GM12878 (cell line): ENCODE measurements around the gene CIAO2A.

Source experiments
- CHD2 ChIP-seq: IDR thresholded peaks from 2 replicates; pipeline ENCODE4 v1.6.1; 2011; ENCODE audit warnings: low read depth, low read length, improper control_type of control experiment, borderline replicate concordance
- CHD4 ChIP-seq: fragments of 200-600 bp; sonication (generic); IDR thresholded peaks from 2 replicates; pipeline ENCODE4 v1.6.1; 2016; ENCODE audit warnings: mild to moderate bottlenecking
- CTCF ChIP-seq, 3 experiments: IDR thresholded peaks in 2 of 3; conservative IDR thresholded peaks in 1 of 3; 2 replicates each; pipeline ENCODE4 v1.5.1; 2011; ENCODE audit warnings: low read depth in 3 of 3, low read length in 3 of 3, mild to moderate bottlenecking in 3 of 3, control low read depth in 2 of 3, moderate library complexity in 2 of 3, inconsistent platforms in 1 of 3, mixed read lengths in 1 of 3; ENCODE audit not compliant: control insufficient read depth in 2 of 3, insufficient read depth in 1 of 3; ENCODE audit errors: extremely low read depth in 1 of 3
- IRF3 ChIP-seq: fragments of 450-650 bp; IDR thresholded peaks from 2 replicates; pipeline ENCODE4 v1.6.1; 2014; ENCODE audit warnings: mild to moderate bottlenecking
- MTA3 ChIP-seq: IDR thresholded peaks from 2 replicates; pipeline ENCODE4 v1.6.1; 2012; ENCODE audit warnings: low read length, inconsistent platforms, borderline replicate concordance
- ZBTB40 ChIP-seq: fragments of 450-650 bp; IDR thresholded peaks from 2 replicates; pipeline ENCODE4 v1.6.1; 2016; ENCODE audit warnings: mild to moderate bottlenecking, moderate library complexity, borderline replicate concordance
- TF ChIP-seq, protein P1 (sequence below): fragments of 450-650 bp; IDR thresholded peaks from 2 replicates; pipeline ENCODE4 v1.6.1; 2017; ENCODE audit warnings: mild to moderate bottlenecking

- TF ChIP-seq, protein P1, sequence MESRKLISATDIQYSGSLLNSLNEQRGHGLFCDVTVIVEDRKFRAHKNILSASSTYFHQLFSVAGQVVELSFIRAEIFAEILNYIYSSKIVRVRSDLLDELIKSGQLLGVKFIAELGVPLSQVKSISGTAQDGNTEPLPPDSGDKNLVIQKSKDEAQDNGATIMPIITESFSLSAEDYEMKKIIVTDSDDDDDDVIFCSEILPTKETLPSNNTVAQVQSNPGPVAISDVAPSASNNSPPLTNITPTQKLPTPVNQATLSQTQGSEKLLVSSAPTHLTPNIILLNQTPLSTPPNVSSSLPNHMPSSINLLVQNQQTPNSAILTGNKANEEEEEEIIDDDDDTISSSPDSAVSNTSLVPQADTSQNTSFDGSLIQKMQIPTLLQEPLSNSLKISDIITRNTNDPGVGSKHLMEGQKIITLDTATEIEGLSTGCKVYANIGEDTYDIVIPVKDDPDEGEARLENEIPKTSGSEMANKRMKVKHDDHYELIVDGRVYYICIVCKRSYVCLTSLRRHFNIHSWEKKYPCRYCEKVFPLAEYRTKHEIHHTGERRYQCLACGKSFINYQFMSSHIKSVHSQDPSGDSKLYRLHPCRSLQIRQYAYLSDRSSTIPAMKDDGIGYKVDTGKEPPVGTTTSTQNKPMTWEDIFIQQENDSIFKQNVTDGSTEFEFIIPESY: no peak
- TF ChIP-seq MTA3 (no peak), CHD4 (no peak), ZBTB40 (no peak), IRF3 (no peak), CTCF (IDR thresholded peaks at IDR 0.05 in 2 of 3, conservative IDR thresholded peaks at IDR 0.05 in 1 of 3; ENCODE audit: control insufficient read depth in 2 of 3, extremely low read depth in 1 of 3, insufficient read depth in 1 of 3, low read depth in 3 of 3, low read length in 3 of 3) (no peak), CHD2 (no peak)
Measured at GRCh38 chr15:64050281-64051092, 43.2 kb downstream of the CIAO2A start.
